Glomerular visceral epithelial cell (primary cell): Measurements from ENCODE around the gene ABHD6.
"Not testable (repeated sequence)": the region's sequence is repeated elsewhere in the genome, so short reads cannot be mapped to it uniquely, and the experiment has no call there.

ENCODE experiments used
- DNase-seq: peaks from one replicate; pipeline ENCODE4 v3.0.0-alpha.2; 2016; ENCODE audit errors: extremely low spot score

ABHD6 gene

GRCh38 chr3:58274027-58274614 lies 36.5 kb downstream of the ABHD6 start:
- DNase-seq = no peak

- DNase-seq = no peak
Measured at GRCh38 chr3:58281069-58281468, 43.5 kb downstream of the ABHD6 start.

DNA sequence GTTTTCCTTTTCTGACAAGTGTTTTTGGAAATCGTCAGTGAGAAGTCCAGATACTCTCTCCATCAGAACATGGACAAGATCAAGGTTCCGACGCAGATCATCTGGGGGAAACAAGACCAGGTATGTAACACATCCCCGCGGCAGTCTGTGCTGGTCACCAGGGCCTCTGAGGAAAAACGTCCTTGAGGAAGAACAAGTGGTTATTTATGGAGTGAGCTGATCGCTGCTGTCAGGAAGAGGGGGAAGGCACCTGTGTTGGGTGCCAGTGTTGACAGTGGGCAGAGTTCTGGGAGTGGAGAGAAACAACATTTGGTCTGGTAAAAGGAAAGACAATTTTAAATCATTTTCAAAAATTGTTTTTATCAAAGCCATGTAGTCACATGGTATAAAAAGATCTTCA lies 47.7 kb downstream of the ABHD6 start:
- DNase-seq = no peak

DNA sequence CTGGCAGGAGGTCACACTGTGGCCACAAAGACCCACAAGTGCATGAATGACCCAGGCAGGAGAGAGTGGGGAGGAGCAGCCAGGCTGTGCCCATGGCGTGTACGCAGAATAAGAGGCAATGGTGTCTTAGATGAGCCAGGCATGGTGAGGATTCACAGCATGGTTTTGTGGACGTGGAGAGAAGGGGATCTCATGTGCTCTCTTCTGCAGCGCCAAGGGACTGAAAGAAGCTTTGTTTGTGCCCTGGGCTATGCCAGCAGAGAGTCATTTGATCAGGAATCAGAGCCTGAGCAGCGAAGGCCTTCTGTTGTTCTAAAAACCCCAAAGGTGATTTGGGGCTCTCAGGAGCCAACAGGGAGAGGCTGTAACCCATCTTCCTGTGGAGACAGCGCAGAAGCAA lies 49.8 kb downstream of the ABHD6 start:
- DNase-seq = no peak

DNA sequence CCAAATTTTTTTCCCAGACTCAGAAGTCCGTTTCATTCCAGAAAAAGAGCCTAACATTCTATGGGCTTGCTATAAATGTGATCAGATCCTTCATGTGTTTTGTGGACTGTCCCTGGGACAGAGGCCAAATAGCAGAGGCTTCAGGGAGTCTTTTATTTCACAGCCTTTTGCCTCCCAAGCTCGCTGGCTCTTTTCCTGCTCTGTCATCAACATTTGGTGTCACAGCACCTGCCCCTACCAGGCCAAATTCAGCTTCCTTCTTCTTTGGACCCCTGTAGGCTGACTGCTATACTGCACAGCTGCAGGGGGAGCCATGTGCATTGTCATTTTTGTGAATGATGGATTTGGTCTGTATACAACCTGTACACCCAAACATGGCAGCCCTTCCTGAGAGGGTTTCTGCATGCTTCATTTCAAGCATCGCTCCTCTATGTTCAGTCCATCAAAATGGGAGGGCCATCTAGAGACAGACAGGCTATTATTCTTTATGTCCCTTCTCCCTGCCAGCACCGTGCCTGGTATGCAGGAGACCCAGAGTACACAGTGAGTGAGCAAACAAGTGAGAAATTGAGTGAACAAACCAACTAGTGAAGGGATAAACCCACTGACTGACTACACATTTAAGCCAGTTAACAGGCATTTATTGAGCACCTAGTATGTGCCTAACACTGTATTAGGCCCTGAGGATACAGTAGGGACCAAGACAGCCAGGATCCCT lies 50.6 kb downstream of the ABHD6 start:
- no peak for DNase-seq

- DNase-seq = not testable (repeated sequence)
Measured at GRCh38 chr3:58288964-58289613, 51.5 kb downstream of the ABHD6 start.

DNA sequence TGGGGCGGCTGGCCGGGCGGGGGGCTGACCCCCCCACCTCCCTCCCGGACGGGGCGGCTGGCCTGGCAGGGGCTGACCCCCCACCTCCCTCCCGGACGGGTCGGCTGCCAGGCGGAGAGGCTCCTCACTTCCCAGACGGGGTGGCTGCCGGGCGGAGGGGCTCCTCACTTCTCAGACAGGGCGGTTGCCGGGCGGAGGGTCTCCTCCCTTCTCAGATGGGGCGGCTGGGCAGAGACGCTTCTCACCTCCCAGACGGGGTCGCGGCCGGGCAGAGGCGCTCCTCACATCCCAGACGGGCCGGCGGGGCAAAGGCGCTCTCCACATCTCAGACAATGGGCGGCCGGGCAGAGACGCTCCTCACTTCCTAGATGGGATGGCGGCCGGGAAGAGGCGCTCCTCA lies 52.9 kb downstream of the ABHD6 start:
- not testable (repeated sequence) for DNase-seq

DNA sequence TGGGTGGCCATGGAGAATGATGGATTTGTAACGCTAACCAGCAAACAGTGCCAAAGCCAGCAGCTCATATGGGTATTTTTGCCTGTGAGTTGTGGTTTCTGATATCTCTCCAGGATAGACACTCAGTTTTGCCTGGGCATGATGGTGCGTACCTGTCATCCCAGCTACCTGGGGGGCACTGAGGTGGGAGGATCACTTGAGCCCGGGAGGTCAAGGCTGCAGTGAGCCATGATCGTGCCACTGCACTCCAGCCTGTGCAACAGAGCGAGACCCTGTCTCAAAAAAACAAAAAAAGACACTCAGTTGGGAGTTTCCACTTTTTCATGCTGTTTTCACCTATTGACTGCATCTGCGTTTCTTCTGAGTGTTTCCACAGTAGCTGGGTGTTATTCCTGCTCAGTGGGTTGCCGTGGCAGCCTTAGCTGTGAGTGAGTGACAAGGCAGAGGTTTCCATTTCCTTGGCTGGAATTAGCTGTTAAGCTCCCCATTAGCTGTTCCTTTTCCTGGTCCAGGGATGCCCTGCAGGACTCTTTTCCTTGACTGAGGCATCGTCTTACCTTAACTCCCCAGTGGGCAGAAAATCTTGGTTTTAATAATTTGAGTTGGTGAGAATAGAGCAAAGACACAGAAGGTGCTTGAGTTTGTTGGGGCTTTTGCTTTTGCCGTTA lies 54.2 kb downstream of the ABHD6 start:
- no peak for DNase-seq

DNA sequence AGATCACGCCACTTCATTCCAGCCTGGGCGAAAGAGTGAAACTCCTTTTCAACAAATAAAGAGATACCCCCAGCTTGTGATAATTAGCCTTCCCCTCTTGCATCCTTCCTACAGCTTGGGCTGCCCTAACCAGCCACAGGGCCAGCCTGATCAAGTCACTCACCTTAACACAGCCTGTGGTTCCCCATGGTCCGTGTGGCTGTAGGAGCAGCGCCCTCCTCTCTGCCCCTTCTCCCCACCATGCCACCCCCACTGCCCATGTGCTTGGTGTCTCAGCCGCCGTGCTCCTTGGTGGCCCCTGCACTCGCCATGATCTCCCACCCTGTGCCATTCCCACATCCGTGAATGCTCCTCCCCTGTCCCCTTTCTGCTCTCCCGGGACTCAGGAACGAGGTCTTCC lies 55.3 kb downstream of the ABHD6 start:
- DNase-seq = no peak

DNA sequence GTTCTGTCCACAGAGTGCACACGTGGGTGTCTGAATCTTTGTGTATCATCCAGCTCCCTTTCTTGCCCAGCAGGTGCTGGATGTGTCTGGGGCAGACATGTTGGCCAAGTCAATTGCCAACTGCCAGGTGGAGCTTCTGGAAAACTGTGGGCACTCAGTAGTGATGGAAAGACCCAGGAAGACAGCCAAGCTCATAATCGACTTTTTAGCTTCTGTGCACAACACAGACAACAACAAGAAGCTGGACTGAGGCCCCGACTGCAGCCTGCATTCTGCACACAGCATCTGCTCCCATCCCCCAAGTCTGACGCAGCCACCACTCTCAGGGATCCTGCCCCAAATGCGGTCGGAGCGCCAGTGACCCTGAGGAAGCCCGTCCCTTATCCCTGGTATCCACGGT lies 55.9 kb downstream of the ABHD6 start:
- no peak for DNase-seq

- DNase-seq = no peak
Measured at GRCh38 chr3:58296269-58296668, 58.7 kb downstream of the ABHD6 start.

GRCh38 chr3:58296843-58297242 lies 59.3 kb downstream of the ABHD6 start:
- DNase-seq = no peak

- no peak for DNase-seq
Measured at GRCh38 chr3:58298190-58298589, 60.6 kb downstream of the ABHD6 start.

DNA sequence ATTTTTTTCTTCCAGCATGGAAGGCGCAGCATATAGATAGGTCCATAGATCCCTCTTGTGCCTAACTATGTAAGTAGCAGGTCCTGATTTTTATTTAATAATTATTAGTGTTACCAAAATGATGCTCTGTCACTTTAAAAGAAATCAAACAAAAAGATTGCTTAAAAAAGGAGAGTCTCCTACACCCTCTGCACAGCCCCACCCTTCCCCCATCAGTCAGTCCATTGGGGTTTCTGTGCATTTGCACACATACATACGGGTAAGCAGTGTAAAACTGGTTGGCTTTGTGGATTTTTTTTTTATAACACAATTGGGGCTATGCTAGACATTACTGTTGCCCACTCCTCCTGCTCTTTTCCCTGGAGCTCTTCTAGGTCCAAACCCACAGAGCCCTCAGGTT lies 61.5 kb downstream of the ABHD6 start:
- DNase-seq = no peak

- DNase-seq = peak; percentile 41
Measured at GRCh38 chr3:58299839-58300516, 62.4 kb downstream of the ABHD6 start.

- DNase-seq = peak; percentile 96
Measured at GRCh38 chr3:58305882-58306711, 68.5 kb downstream of the ABHD6 start, which contains the start of the genes HTD2 and RPP14. HTD2 (plus strand) TSS chr3:58306520; CDS start chr3:58317614, 11,094 bp downstream. RPP14 (plus strand) TSS chr3:58306245; CDS start chr3:58310330, 4,085 bp downstream.

DNA sequence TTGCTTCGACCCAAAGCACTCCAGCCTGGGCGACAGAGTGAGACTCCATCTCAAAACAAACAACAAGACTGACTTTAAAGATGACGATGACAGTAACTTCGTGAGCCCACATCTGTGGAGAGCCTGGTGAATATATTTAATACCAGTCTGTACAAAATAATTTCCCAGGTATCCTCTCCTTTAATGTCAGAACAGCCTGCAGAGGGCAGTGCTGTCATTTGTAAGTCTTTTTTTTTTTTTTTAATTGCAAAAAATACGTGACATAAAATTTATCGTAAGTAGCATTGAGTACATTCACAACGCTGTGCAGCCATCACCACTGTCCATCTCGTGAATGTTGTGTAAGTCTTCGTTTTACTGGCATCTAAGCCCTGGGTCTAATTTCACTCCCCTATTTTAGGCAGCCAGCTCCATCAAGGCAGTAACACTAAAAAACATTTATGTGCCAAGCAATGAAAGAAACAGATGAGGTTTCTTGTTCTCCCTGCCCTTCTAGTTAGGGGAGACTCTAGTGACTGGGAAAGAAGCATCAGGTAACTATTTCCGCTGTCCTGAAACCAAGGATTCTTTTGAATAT lies 70.1 kb downstream of the ABHD6 start:
- peak; percentile 60 for DNase-seq

DNA sequence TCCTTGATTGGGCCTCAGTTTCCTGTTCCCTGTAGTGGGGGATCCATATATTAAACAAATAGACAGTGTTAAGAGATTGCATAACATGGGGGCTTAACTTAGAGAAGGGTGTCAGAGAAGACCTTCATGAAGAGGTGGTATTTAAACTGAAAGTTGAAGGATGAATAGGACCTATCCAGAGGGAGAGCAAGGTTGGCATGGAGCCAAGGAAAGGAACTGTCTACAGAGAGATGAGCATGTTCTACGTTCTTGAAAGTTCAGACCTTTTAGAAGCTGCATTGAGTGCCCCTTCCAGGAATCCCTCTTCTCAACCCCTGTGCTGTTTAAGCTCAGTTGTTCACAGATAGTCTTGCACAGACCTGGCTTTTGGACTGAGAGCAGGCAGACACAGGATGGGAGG lies 71.1 kb downstream of the ABHD6 start:
- DNase-seq = no peak

DNA sequence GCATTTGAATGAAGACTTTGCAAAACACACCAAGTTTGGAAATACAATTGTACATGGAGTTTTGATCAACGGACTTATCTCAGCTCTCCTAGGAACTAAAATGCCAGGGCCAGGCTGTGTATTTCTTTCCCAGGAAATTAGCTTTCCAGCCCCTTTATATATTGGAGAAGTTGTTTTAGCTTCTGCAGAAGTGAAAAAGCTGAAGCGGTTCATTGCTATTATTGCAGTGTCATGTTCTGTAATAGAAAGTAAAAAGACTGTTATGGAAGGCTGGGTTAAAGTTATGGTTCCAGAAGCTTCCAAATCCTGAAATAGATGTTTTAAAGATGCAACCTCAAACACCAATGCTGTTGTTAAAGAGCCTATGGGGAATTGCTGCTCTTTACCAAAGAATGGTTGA lies 80.2 kb downstream of the ABHD6 start:
- no peak for DNase-seq

DNA sequence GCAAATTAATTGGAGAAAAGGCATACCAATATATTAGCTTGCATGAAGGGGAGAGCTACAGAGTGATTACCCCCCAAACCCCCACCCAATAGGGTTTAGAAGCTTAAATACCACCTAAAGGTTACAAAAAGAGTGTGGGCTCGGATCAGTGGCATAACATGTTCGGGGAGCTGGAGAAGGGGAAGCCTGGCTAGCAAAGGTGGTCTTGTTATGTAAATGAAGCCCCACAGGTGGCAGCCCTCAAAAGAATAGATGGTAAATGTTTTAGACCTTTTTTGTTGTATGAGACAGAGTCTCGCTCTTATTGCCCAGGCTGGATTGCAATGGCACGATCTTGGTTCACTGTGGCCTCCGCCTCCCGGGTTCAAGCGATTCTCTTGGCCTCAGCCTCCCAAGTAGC lies 84.2 kb downstream of the ABHD6 start:
- DNase-seq = no peak

GRCh38 chr3:58322793-58323192 lies 85.2 kb downstream of the ABHD6 start:
- no peak for DNase-seq
